ENCODE measurements around the gene TSPAN9. TPM values are rescaled to one million over a fixed set of nuclear protein-coding genes. Genes with fewer than 3 reads are reported as not detected.

TSPAN9 gene
- polyA plus RNA-seq, 1 donor (not counting 4 experiments of a cell fraction or from before 2014, with no cell fraction given): 27.5 TPM

GRCh38 chr12:3257411-3257810 lies 180.2 kb downstream of the TSPAN9 start:
- Histone ChIP-seq H3K9ac (ENCODE audit: control insufficient read depth, extremely low read depth, insufficient read depth, low read length) (no peak overlapping the region), H3K9me3 (ENCODE audit: control insufficient read depth, low read depth, low read length) (no peaks in the 10 kb centered on the region), H3K4me3 (ENCODE audit: control insufficient read depth in 2 of 3, extremely low read depth in 1 of 3, insufficient read depth in 2 of 3, low read depth in 1 of 3, low read length in 3 of 3) (no peak overlapping the region), H3K36me3 (ENCODE audit: control insufficient read depth in 2 of 2, extremely low read depth in 1 of 2, insufficient read depth in 2 of 2, low read length in 2 of 2) (peaks cover 0 to 2% of the 10 kb centered on the region in 2 experiments), H3K9me1 (ENCODE audit: control insufficient read depth, extremely low read depth, insufficient read depth, low read length) (no peaks in the 10 kb centered on the region), H3K79me2 (ENCODE audit: control insufficient read depth, insufficient read depth, low read length) (no peaks in the 10 kb centered on the region), H2AFZ (ENCODE audit: control insufficient read depth, low read length) (no peak overlapping the region), H3K4me1 (ENCODE audit: control insufficient read depth, extremely low read depth, insufficient read depth, low read length) (no peaks in the 10 kb centered on the region), H3K27ac (ENCODE audit: control insufficient read depth, insufficient read depth, low read length) (no peak overlapping the region), H3K4me2 (ENCODE audit: control insufficient read depth, extremely low read depth, insufficient read depth, low read depth, low read length) (no peak overlapping the region), H3K27me3 (ENCODE audit: control insufficient read depth, extremely low read depth, insufficient read depth, low read length) (no peaks in the 10 kb centered on the region), H4K20me1 (ENCODE audit: control insufficient read depth, extremely low read depth, insufficient read depth, low read length) (no peaks in the 10 kb centered on the region)
- DNase-seq (ENCODE audit: low read depth, low spot score) (no peak), FAIRE-seq (no peak)
- dilution Hi-C loops (cut with MboI; ENCODE audit: extremely low pct_ligation_motif_present, low sequenced_read_pairs): no loop called here
- TF ChIP-seq CTCF (optimal IDR thresholded peaks at IDR 0.05 in 1 of 3, IDR thresholded peaks at IDR 0.05 in 1 of 3, conservative IDR thresholded peaks at IDR 0.05 in 1 of 3; ENCODE audit: extremely low read depth in 1 of 3, insufficient read depth in 2 of 3, low read length in 3 of 3) (no peak), EZH2 (IDR thresholded peaks at IDR 0.05; ENCODE audit: low read length) (no peak)

GRCh38 chr12:3259973-3260372 lies 182.8 kb downstream of the TSPAN9 start:
- dilution Hi-C loops (cut with MboI; ENCODE audit: extremely low pct_ligation_motif_present, low sequenced_read_pairs): no loop called here
- Histone ChIP-seq H3K27me3 (ENCODE audit: control insufficient read depth, extremely low read depth, insufficient read depth, low read length) (no peaks in the 10 kb centered on the region), H3K79me2 (ENCODE audit: control insufficient read depth, insufficient read depth, low read length) (no peaks in the 10 kb centered on the region)

More at GRCh38 chr12:3259973-3260372, 182.8 kb downstream of the TSPAN9 start:
- Histone ChIP-seq H3K9ac (ENCODE audit: control insufficient read depth, extremely low read depth, insufficient read depth, low read length) (no peak overlapping the region), H2AFZ (ENCODE audit: control insufficient read depth, low read length) (no peak overlapping the region), H3K4me3 (ENCODE audit: control insufficient read depth in 2 of 3, extremely low read depth in 1 of 3, insufficient read depth in 2 of 3, low read depth in 1 of 3, low read length in 3 of 3) (no peak overlapping the region), H3K36me3 (ENCODE audit: control insufficient read depth in 2 of 2, extremely low read depth in 1 of 2, insufficient read depth in 2 of 2, low read length in 2 of 2) (peaks cover 0 to 2% of the 10 kb centered on the region in 2 experiments), H3K4me1 (ENCODE audit: control insufficient read depth, extremely low read depth, insufficient read depth, low read length) (no peaks in the 10 kb centered on the region), H4K20me1 (ENCODE audit: control insufficient read depth, extremely low read depth, insufficient read depth, low read length) (no peaks in the 10 kb centered on the region), H3K4me2 (ENCODE audit: control insufficient read depth, extremely low read depth, insufficient read depth, low read depth, low read length) (no peak overlapping the region), H3K9me3 (ENCODE audit: control insufficient read depth, low read depth, low read length) (no peaks in the 10 kb centered on the region), H3K27ac (ENCODE audit: control insufficient read depth, insufficient read depth, low read length) (no peak overlapping the region), H3K9me1 (ENCODE audit: control insufficient read depth, extremely low read depth, insufficient read depth, low read length) (no peaks in the 10 kb centered on the region)
- no peak for DNase-seq (ENCODE audit: low read depth, low spot score)
- FAIRE-seq: no peak
- TF ChIP-seq EZH2 (IDR thresholded peaks at IDR 0.05; ENCODE audit: low read length): no peak
- no peak for TF ChIP-seq CTCF (optimal IDR thresholded peaks at IDR 0.05 in 1 of 3, IDR thresholded peaks at IDR 0.05 in 1 of 3, conservative IDR thresholded peaks at IDR 0.05 in 1 of 3; ENCODE audit: extremely low read depth in 1 of 3, insufficient read depth in 2 of 3, low read length in 3 of 3)
